HG03565 (cell line): Measurements from ENCODE around the gene HAND1.

ENCODE experiments used
- ATAC-seq: cut with Tn5 transposase; IDR thresholded peaks from one replicate; pipeline ENCODE4 v1.9.1; 2021; ENCODE audit warnings: mild to moderate bottlenecking, moderate library complexity; ENCODE audit not compliant: unreplicated experiment

Gene HAND1

GRCh38 chr5:154461531-154461930 is 16.5 kb downstream of the HAND1 start:
- no peak for ATAC-seq

- ATAC-seq: no peak
Measured at GRCh38 chr5:154460172-154460571, 17.9 kb downstream of the HAND1 start.

GRCh38 chr5:154459015-154459414 is 19.0 kb downstream of the HAND1 start:
- ATAC-seq: no peak

DNA sequence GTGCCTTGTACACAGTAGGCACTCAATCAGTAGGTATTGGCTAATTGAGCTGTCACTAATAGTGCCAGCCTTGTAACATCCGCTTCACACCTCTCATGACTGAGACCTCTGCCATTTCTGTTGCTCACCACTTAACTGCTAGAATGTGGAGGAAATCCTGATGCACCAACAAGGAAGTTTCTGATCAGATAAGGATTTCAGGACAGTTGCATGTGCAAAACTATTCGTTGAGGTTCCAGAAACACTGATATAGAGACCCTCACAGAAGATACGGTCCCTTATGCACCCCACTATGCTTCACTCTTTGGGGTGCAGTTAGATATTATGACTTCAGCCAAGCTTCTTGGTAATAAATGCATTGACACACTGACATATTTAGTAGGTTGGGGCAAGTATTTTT is 21.5 kb downstream of the HAND1 start:
- ATAC-seq: no peak

DNA sequence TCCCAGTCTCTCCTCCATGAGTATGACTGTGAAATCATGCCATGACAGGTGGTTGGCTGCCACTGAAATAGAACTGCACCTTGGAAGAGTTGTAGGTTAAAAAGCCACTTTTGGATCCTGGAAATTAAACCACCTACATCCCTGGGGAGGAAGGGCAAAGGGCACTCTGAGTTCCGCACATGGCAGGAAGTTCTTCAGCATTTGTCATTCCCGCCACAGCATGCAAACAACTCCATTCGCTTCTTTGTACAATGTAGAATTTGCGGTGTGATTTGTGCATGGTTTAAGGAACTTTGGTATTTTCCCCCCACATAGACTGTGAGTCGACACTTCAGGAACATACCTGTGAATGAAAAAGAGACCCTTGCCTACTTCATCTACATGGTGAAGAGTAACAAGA is 22.4 kb downstream of the HAND1 start:
- ATAC-seq: no peak

- ATAC-seq: no peak
Measured at GRCh38 chr5:154451957-154452356, 26.1 kb downstream of the HAND1 start.

- no peak for ATAC-seq
Measured at GRCh38 chr5:154449786-154450185, 28.2 kb downstream of the HAND1 start.

- no peak for ATAC-seq
Measured at GRCh38 chr5:154447089-154447725, 30.8 kb downstream of the HAND1 start.

GRCh38 chr5:154446195-154447088 is 31.6 kb downstream of the HAND1 start:
- ATAC-seq: no peak

DNA sequence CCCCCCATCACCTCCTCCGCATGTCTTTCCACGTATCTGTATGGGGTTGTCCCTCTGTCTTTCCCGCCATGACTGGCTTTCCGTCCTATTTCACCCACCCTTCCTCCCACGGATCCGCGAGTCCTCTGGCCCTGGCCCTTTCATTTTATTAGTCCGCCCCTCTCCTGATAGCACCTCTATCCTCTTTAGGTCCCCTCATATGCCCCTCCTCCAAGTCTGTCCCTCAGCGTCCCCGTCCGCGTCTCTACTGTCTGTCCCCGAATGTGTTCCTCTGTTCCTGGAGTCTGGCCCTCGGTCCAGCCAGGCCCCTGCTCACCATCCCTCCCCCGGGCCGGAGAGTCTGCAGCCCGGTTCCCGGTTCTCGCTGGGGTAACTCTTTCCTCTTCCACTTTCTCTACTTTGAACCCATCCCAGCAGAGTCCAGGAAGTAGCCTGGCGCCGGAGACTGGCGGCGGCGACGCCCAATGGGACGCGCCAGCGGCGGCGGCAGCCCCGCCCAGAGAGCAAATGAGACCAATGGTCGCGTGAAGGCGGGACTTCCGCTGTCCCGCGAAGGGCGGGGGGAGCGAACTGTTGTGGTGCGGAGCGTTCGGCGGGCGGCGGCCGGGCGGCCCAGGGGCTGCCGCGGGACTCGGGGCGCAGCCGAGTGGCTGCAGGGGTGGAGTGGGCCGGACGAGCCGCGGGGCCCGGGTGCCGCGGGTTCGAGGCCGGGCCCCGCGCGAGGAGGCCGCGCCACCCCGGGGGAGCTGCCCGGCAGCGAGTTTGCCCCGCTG is 32.4 kb downstream of the HAND1 start, which contains the start of gene SAP30L:
TSS of gene SAP30L (plus strand) at position 576 of the 773 bp plus-strand sequence. CDS start 608 bp downstream, outside the sequence.
- peak; percentile 97 for ATAC-seq

DNA sequence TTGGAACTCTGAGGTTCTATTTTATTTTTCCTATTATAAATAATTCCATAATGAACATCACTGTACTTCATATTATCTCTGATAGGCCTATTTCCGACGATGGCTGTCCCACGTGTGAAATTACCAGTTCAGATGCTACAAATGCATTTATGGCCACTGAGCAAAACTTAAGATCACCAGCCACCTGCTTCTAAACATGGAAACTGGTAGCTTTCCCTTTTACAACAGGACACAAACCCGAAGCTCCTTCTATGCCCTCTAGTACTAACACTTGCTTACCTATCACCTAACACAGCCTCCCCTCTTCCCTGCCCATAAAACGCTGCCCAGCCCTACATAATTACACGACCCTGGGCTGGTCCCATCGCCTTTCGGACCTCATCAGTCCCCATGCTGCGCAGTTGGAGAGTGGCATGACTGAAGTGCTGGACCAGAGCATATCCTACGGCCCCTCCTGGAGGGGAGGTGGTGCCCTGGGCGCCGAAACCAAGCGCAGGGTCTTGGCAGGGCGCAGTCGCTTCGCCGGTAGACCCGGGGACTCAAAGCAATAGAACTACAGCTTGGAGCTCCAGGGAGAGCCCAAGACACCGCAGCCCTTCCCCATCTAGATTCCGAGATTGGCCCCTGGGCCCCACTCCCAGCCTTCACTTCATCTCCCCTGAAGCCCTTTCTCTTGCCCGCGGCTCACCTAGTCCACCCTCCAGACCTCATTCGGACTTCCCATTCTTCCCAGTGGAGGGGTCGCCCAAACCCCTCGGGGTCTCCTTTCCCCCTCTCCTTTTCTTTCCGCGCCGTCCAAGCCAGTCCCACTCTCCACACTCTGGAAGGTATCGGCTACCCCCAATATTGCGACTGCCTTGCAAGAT is 33.2 kb downstream of the HAND1 start:
- no peak for ATAC-seq

DNA sequence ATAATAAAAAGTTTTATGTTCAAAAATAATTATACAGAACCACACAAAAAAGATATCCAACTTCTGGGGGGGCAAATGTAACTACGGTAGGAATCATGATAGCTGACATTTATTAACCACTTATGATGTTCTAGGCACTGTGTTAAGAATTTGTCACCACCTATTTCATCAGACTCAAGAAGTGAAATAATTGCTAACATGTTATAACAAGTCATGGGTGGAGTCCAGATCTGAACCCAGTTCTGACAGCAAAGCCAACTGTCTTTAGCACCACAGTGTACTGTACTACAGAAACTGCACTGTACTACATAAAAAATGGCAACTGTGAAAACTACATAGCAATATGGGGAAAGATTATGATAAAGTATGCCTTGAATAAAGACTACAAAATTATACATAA is 35.2 kb downstream of the HAND1 start:
- no peak for ATAC-seq

- no peak for ATAC-seq
Measured at GRCh38 chr5:154440540-154440939, 37.5 kb downstream of the HAND1 start.

- ATAC-seq: no peak
Measured at GRCh38 chr5:154437281-154437965, 40.6 kb downstream of the HAND1 start.

GRCh38 chr5:154435226-154435625 is 42.8 kb downstream of the HAND1 start:
- ATAC-seq: no peak

GRCh38 chr5:154430961-154431630 is 46.9 kb downstream of the HAND1 start:
- ATAC-seq: no peak

GRCh38 chr5:154430466-154430865 is 47.6 kb downstream of the HAND1 start:
- no peak for ATAC-seq

DNA sequence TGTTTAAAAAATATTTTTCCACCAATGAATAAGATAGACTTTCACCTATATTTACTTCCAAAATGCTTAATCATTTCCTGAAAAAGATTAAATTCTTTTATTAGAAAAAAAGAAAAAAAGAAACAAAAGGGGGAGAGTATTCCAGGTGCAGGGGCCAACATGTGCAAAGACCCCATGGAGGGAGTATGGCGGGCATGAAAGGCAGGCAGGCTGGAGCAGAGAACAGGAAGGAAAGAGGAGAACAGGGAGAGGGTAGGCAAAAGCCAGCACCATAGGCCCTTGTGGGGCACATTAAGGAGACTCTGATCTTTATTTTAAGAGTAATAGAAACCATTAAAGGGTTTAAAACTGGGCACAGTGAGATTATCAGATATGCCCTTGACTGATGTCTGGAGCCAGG is 48.7 kb downstream of the HAND1 start:
- ATAC-seq: no peak

DNA sequence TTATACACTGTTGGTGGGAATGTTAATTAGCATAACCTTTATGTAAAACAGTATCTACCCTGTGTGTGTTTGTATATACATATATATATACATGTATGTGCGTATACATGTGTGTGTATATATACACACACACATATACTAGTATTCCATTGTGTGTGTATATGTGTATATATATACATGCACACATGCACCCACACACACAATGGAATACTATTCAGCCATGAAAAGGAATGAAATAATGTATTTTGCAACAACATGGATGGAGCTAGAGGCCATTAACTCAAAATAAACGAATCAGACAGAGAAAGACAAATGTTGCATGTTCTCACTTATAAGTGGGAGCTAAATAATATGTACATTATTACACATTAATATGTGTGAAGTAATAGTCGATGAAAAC is 49.8 kb downstream of the HAND1 start:
- ATAC-seq: no peak
